ENCODE data around the gene CREB3L2. TPM values are rescaled to one million over a fixed set of nuclear protein-coding genes. Genes with fewer than 3 reads are reported as not detected.

CREB3L2 gene
- polyA plus RNA-seq, 1 of the 3 experiments (the other 2 are of a cell fraction) = 22.9 TPM

GRCh38 chr7:137878333-137878961, 123.4 kb downstream of the CREB3L2 start:
- H3K4me1 ChIP-seq (ENCODE audit: control insufficient read depth in 1 of 2, insufficient read depth in 2 of 2, low read depth in 1 of 2, low read length in 1 of 2) = peaks cover 22 to 45% of the 10 kb centered on the region in 2 experiments
- no peak for DNase-seq
- no peak overlapping the region for H3K4me2 ChIP-seq
- peaks cover 66 to 70% of the 10 kb centered on the region in 2 experiments for H3K36me3 ChIP-seq (replicated peaks in 1 of 2; ENCODE audit: control insufficient read depth in 1 of 2, insufficient read depth in 2 of 2, low read length in 1 of 2)
- no peak overlapping the region for H3K9ac ChIP-seq
- H3K9me2 ChIP-seq = no peaks in the 10 kb centered on the region
- TF ChIP-seq RAD21 (IDR thresholded peaks at IDR 0.05; ENCODE audit: low read length) (no peak), FOSL2 (IDR thresholded peaks at IDR 0.05; ENCODE audit: borderline replicate concordance, low read depth) (no peak), GABPA (IDR thresholded peaks at IDR 0.05; ENCODE audit: low read depth) (no peak), TCF12 (IDR thresholded peaks at IDR 0.05) (no peak), NFIC (IDR thresholded peaks at IDR 0.05; ENCODE audit: borderline replicate concordance) (no peak), RFX5 (IDR thresholded peaks at IDR 0.05; ENCODE audit: low read length) (no peak), FOXJ3 (CRISPR knock-in tag; IDR thresholded peaks at IDR 0.05) (no peak), REST (IDR thresholded peaks at IDR 0.05; ENCODE audit: low read depth, low read length) (no peak), GATA2 (CRISPR knock-in tag; IDR thresholded peaks at IDR 0.05) (no peak), TEAD4 (IDR thresholded peaks at IDR 0.05; ENCODE audit: borderline replicate concordance, insufficient read depth) (no peak)
- TF ChIP-seq, protein P1, sequence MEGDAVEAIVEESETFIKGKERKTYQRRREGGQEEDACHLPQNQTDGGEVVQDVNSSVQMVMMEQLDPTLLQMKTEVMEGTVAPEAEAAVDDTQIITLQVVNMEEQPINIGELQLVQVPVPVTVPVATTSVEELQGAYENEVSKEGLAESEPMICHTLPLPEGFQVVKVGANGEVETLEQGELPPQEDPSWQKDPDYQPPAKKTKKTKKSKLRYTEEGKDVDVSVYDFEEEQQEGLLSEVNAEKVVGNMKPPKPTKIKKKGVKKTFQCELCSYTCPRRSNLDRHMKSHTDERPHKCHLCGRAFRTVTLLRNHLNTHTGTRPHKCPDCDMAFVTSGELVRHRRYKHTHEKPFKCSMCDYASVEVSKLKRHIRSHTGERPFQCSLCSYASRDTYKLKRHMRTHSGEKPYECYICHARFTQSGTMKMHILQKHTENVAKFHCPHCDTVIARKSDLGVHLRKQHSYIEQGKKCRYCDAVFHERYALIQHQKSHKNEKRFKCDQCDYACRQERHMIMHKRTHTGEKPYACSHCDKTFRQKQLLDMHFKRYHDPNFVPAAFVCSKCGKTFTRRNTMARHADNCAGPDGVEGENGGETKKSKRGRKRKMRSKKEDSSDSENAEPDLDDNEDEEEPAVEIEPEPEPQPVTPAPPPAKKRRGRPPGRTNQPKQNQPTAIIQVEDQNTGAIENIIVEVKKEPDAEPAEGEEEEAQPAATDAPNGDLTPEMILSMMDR (IDR thresholded peaks at IDR 0.05) = no peak
- TF ChIP-seq, protein P2, sequence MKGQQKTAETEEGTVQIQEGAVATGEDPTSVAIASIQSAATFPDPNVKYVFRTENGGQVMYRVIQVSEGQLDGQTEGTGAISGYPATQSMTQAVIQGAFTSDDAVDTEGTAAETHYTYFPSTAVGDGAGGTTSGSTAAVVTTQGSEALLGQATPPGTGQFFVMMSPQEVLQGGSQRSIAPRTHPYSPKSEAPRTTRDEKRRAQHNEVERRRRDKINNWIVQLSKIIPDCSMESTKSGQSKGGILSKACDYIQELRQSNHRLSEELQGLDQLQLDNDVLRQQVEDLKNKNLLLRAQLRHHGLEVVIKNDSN (IDR thresholded peaks at IDR 0.05; ENCODE audit: borderline replicate concordance, low read depth) = no peak
- TF ChIP-seq, protein P3, sequence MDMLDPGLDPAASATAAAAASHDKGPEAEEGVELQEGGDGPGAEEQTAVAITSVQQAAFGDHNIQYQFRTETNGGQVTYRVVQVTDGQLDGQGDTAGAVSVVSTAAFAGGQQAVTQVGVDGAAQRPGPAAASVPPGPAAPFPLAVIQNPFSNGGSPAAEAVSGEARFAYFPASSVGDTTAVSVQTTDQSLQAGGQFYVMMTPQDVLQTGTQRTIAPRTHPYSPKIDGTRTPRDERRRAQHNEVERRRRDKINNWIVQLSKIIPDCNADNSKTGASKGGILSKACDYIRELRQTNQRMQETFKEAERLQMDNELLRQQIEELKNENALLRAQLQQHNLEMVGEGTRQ (IDR thresholded peaks at IDR 0.05; ENCODE audit: borderline replicate concordance, low read depth, low read length) = no peak
- H3K79me2 ChIP-seq (ENCODE audit: insufficient read depth) = peaks cover 4% of the 10 kb centered on the region; the same call in 1 of the 2 replicates
- H3K27ac ChIP-seq (ENCODE audit: low read depth in 2 of 2, low read length in 1 of 2) = no peak overlapping the region; a peak in 1 of 4 replicates
- CTCF ChIA-PET = interaction anchor here (0.8 to 2.7 kb wide), 6 partner anchors 21 to 223 kb away, joined by 3 to 11 read pairs (median 4); no protein-coding TSS in a partner anchor
- 88% methylated on average over 8 of the region's 8 CpGs for WGBS (ENCODE audit: low lambda C conversion rate)
- H3K9me3 ChIP-seq = no peaks in the 10 kb centered on the region
- H2AFZ ChIP-seq (ENCODE audit: low read depth) = no peak overlapping the region
- H3K4me3 ChIP-seq (ENCODE audit: low read depth in 2 of 2, low read length in 1 of 2) = no peak overlapping the region
- H3F3A ChIP-seq (replicated peaks; ENCODE audit: insufficient read depth) = peaks cover 64% of the 10 kb centered on the region
- H3K27me3 ChIP-seq (ENCODE audit: insufficient read depth) = no peaks in the 10 kb centered on the region
- no peaks in the 10 kb centered on the region for H4K20me1 ChIP-seq (ENCODE audit: insufficient read depth)
- POLR2A ChIA-PET = no interaction called here

Data from SK-N-SH (cell line).